Measurements from ENCODE around the gene USPL1. TPM values are rescaled to one million over a fixed set of nuclear protein-coding genes. Genes with fewer than 3 reads are reported as not detected.

USPL1 gene
- total and polyA plus RNA-seq, 8 donors: 5.5 to 33.9 (median 9.6) TPM

DNA sequence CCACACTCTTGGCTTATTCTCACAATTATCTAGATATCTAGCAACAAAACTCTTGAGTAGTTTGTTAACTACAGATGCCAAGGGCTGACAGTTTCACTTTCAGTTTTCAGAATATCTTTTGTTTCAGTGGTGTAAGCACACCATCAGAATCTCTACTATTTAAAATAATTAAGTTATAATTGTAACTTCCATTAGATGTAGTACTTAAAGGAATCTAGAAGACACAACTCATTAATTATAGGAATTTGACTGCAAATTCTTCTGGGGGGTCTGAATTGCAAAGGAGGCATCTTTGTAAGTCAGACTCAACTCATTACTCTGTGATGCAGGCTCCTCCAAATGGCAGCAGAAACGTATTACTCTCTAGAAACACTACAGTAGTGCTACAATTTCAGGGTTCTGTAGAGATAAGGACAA is 44.9 kb upstream of the USPL1 start:
- H3K27me3 ChIP-seq: no peaks in the 10 kb centered on the region
- DNase-seq: peak in 1 of 2 donors; percentile 76
- intact Hi-C loops (cut with DNase I; ENCODE audit: low total_unique reads): no loop called here
- no peak for TF ChIP-seq EP300 (IDR thresholded peaks at IDR 0.05)
- TF ChIP-seq, protein P1, sequence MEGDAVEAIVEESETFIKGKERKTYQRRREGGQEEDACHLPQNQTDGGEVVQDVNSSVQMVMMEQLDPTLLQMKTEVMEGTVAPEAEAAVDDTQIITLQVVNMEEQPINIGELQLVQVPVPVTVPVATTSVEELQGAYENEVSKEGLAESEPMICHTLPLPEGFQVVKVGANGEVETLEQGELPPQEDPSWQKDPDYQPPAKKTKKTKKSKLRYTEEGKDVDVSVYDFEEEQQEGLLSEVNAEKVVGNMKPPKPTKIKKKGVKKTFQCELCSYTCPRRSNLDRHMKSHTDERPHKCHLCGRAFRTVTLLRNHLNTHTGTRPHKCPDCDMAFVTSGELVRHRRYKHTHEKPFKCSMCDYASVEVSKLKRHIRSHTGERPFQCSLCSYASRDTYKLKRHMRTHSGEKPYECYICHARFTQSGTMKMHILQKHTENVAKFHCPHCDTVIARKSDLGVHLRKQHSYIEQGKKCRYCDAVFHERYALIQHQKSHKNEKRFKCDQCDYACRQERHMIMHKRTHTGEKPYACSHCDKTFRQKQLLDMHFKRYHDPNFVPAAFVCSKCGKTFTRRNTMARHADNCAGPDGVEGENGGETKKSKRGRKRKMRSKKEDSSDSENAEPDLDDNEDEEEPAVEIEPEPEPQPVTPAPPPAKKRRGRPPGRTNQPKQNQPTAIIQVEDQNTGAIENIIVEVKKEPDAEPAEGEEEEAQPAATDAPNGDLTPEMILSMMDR (IDR thresholded peaks at IDR 0.05): peak in 2 of 7 experiments; percentile 20 to 23
- H3K9me3 ChIP-seq: no peaks in the 10 kb centered on the region
- H3K36me3 ChIP-seq: no peaks in the 10 kb centered on the region
- 0 to 4% (median 0%) methylated on average over 1 of the region's 1 CpG for WGBS, 5 donors
- peak overlapping the region; percentile 20 to 36 (median 30) for H3K4me3 ChIP-seq
- H3K4me1 ChIP-seq: peaks cover 0 to 52% (median 21%) of the 10 kb centered on the region in 4 donors
- peak overlapping the region in 4 of 5 donors; percentile 48 to 73 (median 67) for H3K27ac ChIP-seq

DNA sequence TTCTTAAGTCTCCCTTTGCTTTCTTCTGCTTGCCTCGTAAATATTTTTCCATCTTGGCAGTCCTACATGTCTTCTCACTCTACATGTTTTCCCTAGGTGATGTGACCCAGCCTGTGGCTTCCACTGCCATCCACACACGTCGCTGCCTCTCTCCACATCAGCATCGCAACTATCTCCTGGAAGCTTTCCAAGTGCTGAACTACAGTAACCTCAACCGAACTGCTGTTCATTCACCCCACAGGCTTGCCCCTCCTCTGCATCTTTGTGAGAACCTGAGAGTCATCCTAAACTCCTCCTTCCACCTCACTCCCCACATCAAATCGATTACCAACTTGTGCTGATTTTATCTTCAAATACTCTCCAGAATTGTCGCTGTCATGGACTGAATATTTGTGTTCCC is 41.2 kb upstream of the USPL1 start:
- Histone ChIP-seq H3K27ac (no peak overlapping the region), H3K27me3 (no peaks in the 10 kb centered on the region), H3K36me3 (no peaks in the 10 kb centered on the region), H3K4me3 (no peak overlapping the region), H3K9me3 (no peaks in the 10 kb centered on the region), H3K4me1 (peaks cover 0 to 34% (median 11%) of the 10 kb centered on the region in 4 donors)
- DNase-seq: peak in 1 of 2 donors; percentile 45
- TF ChIP-seq EP300 (IDR thresholded peaks at IDR 0.05) (no peak), POLR2AphosphoS5 (IDR thresholded peaks at IDR 0.05) (no peak), POLR2A (IDR thresholded peaks at IDR 0.05) (no peak)
- TF ChIP-seq, protein P1 (IDR thresholded peaks at IDR 0.05): no peak
- 33 to 43% (median 37%) methylated on average over 7 of the region's 7 CpGs for WGBS, 5 donors
- intact Hi-C loops (cut with DNase I; ENCODE audit: low total_unique reads): no loop called here

DNA sequence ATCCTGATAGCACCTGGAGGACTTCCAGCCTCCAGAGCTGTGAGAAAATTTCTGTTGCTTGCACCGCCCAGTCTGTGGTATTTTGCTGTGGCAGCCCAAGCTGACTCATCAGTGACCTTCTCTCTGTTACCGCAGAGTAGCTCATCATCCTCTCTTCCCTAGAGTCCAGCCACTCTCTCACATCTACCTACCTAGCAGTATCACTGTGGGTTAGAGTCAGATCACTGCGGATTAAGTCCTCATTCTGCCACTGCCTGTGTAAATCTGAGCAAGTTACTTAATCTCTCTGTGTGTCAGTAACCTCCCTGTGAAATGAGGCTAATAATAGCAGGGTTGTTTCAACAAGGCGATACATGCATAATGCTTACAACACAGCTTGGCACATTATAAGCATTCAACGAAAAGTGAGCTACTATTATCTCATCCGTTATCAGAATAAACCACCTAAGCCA is 40.3 kb upstream of the USPL1 start:
- WGBS, 5 donors: 58 to 71% (median 67%) methylated on average over 6 of the region's 6 CpGs
- H3K9me3 ChIP-seq: no peaks in the 10 kb centered on the region
- H3K4me1 ChIP-seq: peaks cover 0 to 27% (median 9%) of the 10 kb centered on the region in 4 donors
- no peak for TF ChIP-seq EP300 (IDR thresholded peaks at IDR 0.05)
- H3K27ac ChIP-seq: no peak overlapping the region
- intact Hi-C loops (cut with DNase I; ENCODE audit: low total_unique reads): no loop called here
- H3K36me3 ChIP-seq: no peaks in the 10 kb centered on the region
- H3K27me3 ChIP-seq: no peaks in the 10 kb centered on the region
- H3K4me3 ChIP-seq: no peak overlapping the region
- DNase-seq: no peak

- H3K27me3 ChIP-seq: no peaks in the 10 kb centered on the region
- no peak overlapping the region for H3K4me3 ChIP-seq
- DNase-seq: peak in 1 of 2 donors; percentile 16
- TF ChIP-seq, protein P1 (IDR thresholded peaks at IDR 0.05): no peak
- TF ChIP-seq POLR2A (IDR thresholded peaks at IDR 0.05): no peak
- no peak for TF ChIP-seq EP300 (IDR thresholded peaks at IDR 0.05)
- TF ChIP-seq POLR2AphosphoS5 (IDR thresholded peaks at IDR 0.05): no peak
- H3K4me1 ChIP-seq: peaks cover 0 to 20% (median 8%) of the 10 kb centered on the region in 4 donors
- 68 to 81% (median 74%) methylated on average over 3 of the region's 3 CpGs for WGBS, 5 donors
- H3K9me3 ChIP-seq: no peaks in the 10 kb centered on the region
- intact Hi-C loops (cut with DNase I; ENCODE audit: low total_unique reads): no loop called here
- no peak overlapping the region for H3K27ac ChIP-seq
- H3K36me3 ChIP-seq: no peaks in the 10 kb centered on the region
Measured at GRCh38 chr13:30580852-30581502, 36.7 kb upstream of the USPL1 start.

DNA sequence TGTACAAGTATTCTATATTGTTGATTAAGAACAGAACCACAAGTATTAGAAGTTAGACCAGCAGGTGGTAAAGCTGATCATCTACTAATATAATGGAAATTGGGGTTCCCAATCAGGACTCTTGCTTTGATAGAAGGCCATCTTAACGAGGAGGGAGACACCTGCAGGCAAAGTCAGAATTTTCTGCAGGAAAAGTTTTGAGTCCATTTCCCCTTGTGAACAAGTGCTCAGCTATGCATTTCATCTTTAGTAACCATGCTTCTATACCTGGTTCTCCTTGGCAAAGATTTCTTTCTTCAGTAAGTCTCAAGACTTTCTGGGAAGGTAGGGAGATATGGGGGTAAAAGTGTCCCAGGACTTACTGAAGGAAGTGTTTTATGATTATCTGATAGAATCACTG is 36.1 kb upstream of the USPL1 start:
- Histone ChIP-seq H3K9me3 (no peaks in the 10 kb centered on the region), H3K4me3 (no peak overlapping the region), H3K27me3 (no peaks in the 10 kb centered on the region), H3K27ac (no peak overlapping the region), H3K4me1 (peaks cover 0 to 17% (median 6%) of the 10 kb centered on the region in 4 donors), H3K36me3 (no peaks in the 10 kb centered on the region)
- TF ChIP-seq, protein P1 (IDR thresholded peaks at IDR 0.05): peak in 2 of 7 experiments; percentile 21 to 34
- TF ChIP-seq POLR2AphosphoS5 (IDR thresholded peaks at IDR 0.05): no peak
- WGBS, 5 donors: 0 to 10% (median 6%) methylated on average over 1 of the region's 1 CpG
- peak in 1 of 2 donors; percentile 47 for DNase-seq
- intact Hi-C loops (cut with DNase I; ENCODE audit: low total_unique reads): no loop called here
